ENCODE data around the gene NRL. TPM values are rescaled to one million over a fixed set of nuclear protein-coding genes. Genes with fewer than 3 reads are reported as not detected.

NRL gene
- total and polyA plus RNA-seq, 9 of the 15 experiments (the other 6 are each of a cell fraction or from before 2014, with no cell fraction given) = 0.07 to 2.7 (median 1.4) TPM; not detected in 1

DNA sequence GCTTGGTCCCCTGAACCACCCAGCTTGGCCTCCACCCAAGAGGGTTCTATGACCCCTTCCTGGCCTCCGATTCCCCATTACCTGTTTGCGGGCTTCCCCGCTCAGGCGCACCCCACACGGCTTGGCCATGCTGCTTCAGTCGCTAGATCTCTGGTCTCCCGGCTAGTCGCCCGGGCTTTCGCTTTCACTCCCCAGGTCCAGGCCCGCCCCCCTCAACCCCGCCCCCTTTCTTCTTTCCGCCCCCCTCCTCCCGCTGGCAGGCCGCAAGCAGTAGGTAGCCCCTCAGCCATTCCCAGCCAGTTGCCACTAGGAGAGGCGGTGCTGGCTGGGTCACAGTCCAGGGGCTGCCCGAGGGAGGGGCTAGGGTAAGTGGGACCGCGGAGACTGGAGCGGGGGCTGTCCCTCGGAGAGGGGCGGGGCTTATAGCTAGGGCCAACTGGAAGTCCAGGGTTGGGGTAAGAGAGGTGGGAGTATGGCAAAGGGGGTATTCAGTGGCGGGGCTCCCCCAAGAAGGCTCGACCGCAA, 31.8 kb upstream of the NRL start, which contains the start of gene PSME2 (continued):
- TF ChIP-seq PCBP2 (IDR thresholded peaks at IDR 0.05; ENCODE audit: low read depth, low read length, poor library complexity, severe bottlenecking) (no peak), ARID4B (CRISPR knock-in tag; IDR thresholded peaks at IDR 0.05) (peak; percentile 31), VEZF1 (CRISPR knock-in tag; IDR thresholded peaks at IDR 0.05) (peak; percentile 87), ZNF561 (CRISPR knock-in tag; conservative IDR thresholded peaks at IDR 0.05) (no peak), KDM2B (CRISPR knock-in tag; IDR thresholded peaks at IDR 0.05) (no peak), KDM4B (IDR thresholded peaks at IDR 0.05; ENCODE audit: borderline replicate concordance in 2 of 2, low read depth in 1 of 2) (no peak), HES1 (IDR thresholded peaks at IDR 0.05; ENCODE audit: low read depth) (0 out of 2 replicates have a peak, but pooled peaks have one; percentile 10), MCM2 (IDR thresholded peaks at IDR 0.05; ENCODE audit: low read depth) (no peak), TAF1 (IDR thresholded peaks at IDR 0.05; ENCODE audit: control insufficient read depth, extremely low read depth, insufficient read depth, low read length, severe bottlenecking) (peak; percentile 29), TOE1 (IDR thresholded peaks at IDR 0.05; ENCODE audit: borderline replicate concordance) (peak; percentile 35; the same call in 1 of the 2 replicates), TOE1 (CRISPR knock-in tag; IDR thresholded peaks at IDR 0.05; ENCODE audit: borderline replicate concordance, low read depth) (no peak), SIN3A (IDR thresholded peaks at IDR 0.05; ENCODE audit: borderline replicate concordance in 2 of 2, control insufficient read depth in 1 of 2, low read depth in 2 of 2, low read length in 2 of 2) (peak; percentile 68 to 70; a peak in 2 of 4 replicates), SP1 (CRISPR knock-in tag; IDR thresholded peaks at IDR 0.05) (peak; percentile 41; the same call in 1 of the 2 replicates), NCOA2 (IDR thresholded peaks at IDR 0.05; ENCODE audit: partially characterized antibody in 2 of 2) (no peak), CBFB (CRISPR knock-in tag; IDR thresholded peaks at IDR 0.05) (no peak), MXI1 (IDR thresholded peaks at IDR 0.05; ENCODE audit: low read depth, low read length) (peak; percentile 43; the same call in 1 of the 2 replicates), MCM7 (IDR thresholded peaks at IDR 0.05) (no peak), YY1 (IDR thresholded peaks at IDR 0.05; ENCODE audit: borderline replicate concordance in 1 of 3, control insufficient read depth in 1 of 3, extremely low read depth in 1 of 3, insufficient read depth in 3 of 3, insufficient read length in 1 of 3, insufficient replicate concordance in 2 of 3, low read depth in 1 of 3, low read length in 2 of 3) (peak in 1 of 3 experiments; percentile 46), MAX (CRISPR knock-in tag; IDR thresholded peaks at IDR 0.05) (peak; percentile 35; the same call in 1 of the 2 replicates), EGR1 (conservative IDR thresholded peaks at IDR 0.05) (peak; percentile 25; the same call in 1 of the 2 replicates)
